GM21717 (cell line): ENCODE measurements around the gene SULT4A1.

ENCODE experiments used
- ATAC-seq: cut with Tn5 transposase; IDR thresholded peaks from one replicate; pipeline ENCODE4 v1.9.1; 2021; ENCODE audit warnings: mild to moderate bottlenecking, moderate library complexity; ENCODE audit not compliant: unreplicated experiment

Gene SULT4A1

GRCh38 chr22:43812149-43812842, 50.0 kb downstream of the SULT4A1 start, which contains the start of gene EFCAB6:
Gene EFCAB6, minus strand, starts transcription at chr22:43812305. Its CDS starts 29,987 bp downstream, at chr22:43782318.
- ATAC-seq: peak; percentile 84

GRCh38 chr22:43811777-43812148, 50.5 kb downstream of the SULT4A1 start:
- peak; percentile 14 for ATAC-seq

DNA sequence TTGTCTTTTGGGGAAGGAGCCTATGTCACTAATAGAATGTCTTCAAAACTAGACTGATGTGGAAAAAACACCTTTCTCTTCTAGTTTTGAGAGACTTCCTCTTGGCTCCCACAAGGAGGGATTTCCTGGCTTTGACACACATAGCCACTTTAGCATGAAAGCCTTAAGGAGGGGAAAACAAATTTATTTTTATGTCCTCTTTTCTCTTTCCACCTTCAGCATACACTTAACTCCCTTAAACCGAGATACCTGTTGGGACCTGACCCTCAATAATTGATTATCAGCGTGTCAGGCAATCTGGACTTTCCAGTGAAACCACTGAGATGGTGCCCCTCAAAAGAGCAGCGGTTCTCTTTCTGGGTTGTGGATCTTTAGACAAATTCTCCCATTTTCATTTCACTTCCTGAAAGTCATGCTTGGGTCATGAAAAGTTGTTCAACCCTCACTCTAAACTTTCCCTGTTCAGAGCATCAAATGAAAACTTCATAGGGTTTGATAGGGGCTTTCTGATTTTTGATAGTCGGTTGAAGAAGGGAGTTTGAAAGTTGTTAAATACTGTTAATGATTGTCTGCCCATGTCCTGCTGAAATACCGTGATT, 59.3 kb downstream of the SULT4A1 start:
- ATAC-seq: no peak

DNA sequence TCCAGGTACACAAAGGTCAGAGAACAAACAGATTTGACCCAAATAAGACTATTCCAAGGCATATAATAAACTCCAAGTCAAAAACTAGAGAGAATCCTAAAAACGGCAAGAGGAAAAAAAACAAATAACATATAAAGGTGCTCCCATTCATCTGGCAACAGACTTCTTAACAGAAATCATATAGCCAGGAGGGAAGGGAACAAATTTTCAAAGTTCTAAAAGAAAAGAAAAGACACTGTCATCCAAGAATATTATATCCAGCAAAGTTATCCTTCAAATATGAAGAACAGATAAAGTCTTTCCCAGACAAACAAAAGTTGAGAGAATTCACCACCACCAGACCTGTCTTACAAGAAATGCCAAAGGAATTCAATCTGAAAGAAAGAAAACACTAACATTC, 61.3 kb downstream of the SULT4A1 start:
- ATAC-seq: no peak

- no peak for ATAC-seq
These were observed 63.8 kb downstream of the SULT4A1 start for GRCh38 chr22:43798492-43798891.

DNA sequence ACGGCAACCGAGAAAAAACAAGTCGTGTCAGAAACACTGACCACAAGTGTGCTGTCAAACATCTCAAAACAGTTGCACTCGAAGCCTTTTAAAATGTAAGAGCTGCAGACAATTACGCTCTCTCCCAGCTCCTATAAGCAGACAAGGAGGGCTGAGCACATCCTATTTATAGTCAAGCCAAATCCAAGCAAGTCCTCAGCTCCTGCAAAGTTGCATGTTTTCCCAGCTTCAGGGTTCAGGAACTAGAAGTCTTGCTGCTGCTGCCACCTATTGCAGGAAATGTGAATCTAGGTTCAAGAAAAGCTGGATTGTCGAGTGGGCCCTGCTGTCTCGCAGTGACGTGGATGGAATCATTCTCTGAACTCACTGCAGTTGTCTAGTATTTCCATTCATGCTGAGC, 65.7 kb downstream of the SULT4A1 start:
- no peak for ATAC-seq

- no peak for ATAC-seq
These were observed 67.0 kb downstream of the SULT4A1 start for GRCh38 chr22:43795320-43795719.

DNA sequence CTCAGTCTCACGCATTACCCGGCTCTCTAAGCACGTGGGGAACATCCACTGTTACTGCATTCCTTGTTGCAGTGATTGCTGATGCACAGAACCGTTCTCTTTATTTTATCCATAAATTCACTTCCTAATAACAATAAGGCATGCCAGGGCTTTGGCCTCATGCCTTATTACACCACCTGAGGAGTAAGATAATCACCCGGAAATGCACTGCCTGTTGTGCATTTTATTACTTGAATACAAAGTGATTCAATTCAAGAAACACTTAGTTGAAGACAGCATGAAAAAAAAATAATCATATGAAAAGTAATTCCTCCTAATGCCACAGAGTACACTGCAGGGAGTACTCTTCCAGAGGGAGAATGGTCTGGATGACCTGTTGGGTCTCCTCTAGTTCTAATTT, 69.4 kb downstream of the SULT4A1 start:
- no peak for ATAC-seq

DNA sequence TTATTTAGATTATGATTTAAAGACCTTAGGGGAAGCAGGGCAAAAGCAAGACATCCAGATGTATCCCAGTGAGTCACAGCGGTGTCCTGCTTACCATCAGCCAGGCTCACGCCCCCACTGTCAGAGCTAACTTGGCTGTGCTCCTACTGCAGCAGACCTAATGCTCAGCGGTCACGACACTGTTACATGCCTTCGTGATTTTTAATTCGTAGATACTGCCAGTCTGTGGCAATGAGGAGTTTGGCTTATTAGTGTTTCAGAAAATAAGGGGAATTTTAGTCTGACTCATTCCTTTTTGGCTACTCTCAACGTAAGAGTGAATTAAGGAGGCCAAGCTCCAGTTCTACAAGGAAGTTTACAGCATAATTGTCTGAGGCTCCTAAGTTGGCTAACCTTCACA, 72.9 kb downstream of the SULT4A1 start:
- ATAC-seq: no peak

DNA sequence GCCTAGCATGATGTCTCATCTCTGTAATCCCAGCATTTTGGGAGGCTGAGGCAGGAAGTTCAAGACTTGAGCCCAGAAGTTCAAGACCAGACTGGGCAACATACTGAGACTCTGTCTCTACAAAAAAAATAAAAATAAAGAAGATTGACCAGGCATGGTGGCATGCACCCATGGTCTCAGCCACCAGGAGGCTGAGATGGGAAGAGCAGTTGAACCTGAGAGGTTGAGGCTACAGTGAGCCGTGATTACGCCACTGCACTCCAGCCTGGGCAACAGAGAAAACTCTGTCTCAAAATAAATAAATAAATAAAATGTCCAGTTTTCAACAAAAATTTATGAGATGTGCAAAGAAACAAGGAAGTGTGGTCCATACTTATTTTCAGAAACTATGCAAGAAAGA, 78.5 kb downstream of the SULT4A1 start:
- ATAC-seq: no peak

DNA sequence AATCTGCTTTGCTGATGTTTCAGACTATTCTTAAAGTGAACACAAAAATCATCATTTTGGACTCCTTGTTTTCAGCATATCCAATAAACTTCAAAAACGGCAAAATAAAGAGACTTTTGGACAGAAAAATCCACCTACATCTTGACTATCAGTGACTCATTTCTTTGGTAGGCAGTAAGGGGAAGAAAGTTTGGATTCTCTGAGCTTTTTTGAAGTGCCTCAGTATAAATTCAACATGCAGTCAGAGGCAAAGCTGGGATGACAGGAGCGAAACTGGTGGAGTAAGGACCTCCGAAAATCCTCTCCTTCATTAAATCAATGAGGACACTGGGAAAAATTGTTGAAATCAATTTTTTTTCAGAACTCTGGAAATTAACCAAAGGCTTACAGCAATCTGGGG, 79.9 kb downstream of the SULT4A1 start:
- ATAC-seq: no peak

DNA sequence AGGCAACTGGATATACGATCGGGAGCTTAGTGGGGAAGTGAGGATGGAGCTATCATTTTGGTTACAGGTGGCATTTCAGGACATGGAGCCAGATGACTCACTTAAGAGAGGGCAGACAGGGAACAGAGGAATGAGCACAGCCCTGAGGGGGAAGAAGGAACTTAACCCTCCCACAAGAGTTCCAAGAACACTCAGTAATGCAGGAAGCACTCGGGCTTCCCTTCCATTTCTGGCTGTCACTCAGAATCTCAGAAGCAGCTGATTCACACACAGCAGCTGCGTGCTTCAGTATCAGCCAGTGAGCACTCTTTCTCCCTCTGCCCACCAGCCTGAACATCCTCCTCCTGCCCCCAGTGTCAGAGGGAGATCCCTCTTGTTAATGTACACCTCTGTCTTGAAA, 85.0 kb downstream of the SULT4A1 start:
- no peak for ATAC-seq

GRCh38 chr22:43776081-43776670, 86.1 kb downstream of the SULT4A1 start:
- ATAC-seq: no peak
